Activated B cell treated with CpG ODN at 0.5 μM for 24 hours (primary cell): ENCODE data around the gene MACROD2. TPM values are rescaled to one million over a fixed set of nuclear protein-coding genes. Genes with fewer than 3 reads are reported as not detected.

Source experiments
- ATAC-seq: fragments of 200-7000 bp; cut with Tn5 transposase; one replicate; pipeline ENCODE4 v1.10.0; 2021; ENCODE audit warnings: low read depth, mild to moderate bottlenecking, moderate library complexity
- CTCF ChIA-PET: fragments of 350-600 bp; sonication (Branson Sonifier 250); formaldehyde crosslinking; loops from one replicate; lab custom pipeline; 2021; ENCODE audit warnings: antibody characterized with exemption; lab: Charles Lee
- POLR2A ChIA-PET: fragments of 350-600 bp; sonication (Branson Sonifier 250); formaldehyde crosslinking; loops from one replicate; lab custom pipeline; 2021; ENCODE audit warnings: antibody characterized with exemption; lab: Charles Lee
- DNase-seq: peaks from one replicate; pipeline ENCODE4 v3.0.0; 2022
- H3K27ac Mint-ChIP-seq: one replicate; pipeline ENCODE4 v1.8.0; 2020; ENCODE audit warnings: mixed read lengths
- H3K27me3 Mint-ChIP-seq: one replicate; pipeline ENCODE4 v1.8.0; 2021; ENCODE audit warnings: mixed read lengths
- H3K36me3 Mint-ChIP-seq: one replicate; pipeline ENCODE4 v1.8.0; 2021; ENCODE audit warnings: low read depth, mixed read lengths
- H3K4me1 Mint-ChIP-seq: one replicate; pipeline ENCODE4 v1.8.0; 2021; ENCODE audit warnings: mixed read lengths
- H3K4me3 Mint-ChIP-seq: one replicate; pipeline ENCODE4 v1.8.0; 2020; ENCODE audit warnings: mild to moderate bottlenecking, mixed read lengths
- H3K9me3 Mint-ChIP-seq: one replicate; pipeline ENCODE4 v1.8.0; 2020; ENCODE audit warnings: mixed read lengths
- intact Hi-C: fragments of 100-400 bp; cut with micrococcal nuclease; formaldehyde crosslinking; loops from one replicate; pipeline ENCODE4 v1.15.1; 2024
- total RNA-seq: library from RNA; stranded (reverse); gene quantifications from 2 replicates; pipeline ENCODE4 v1.2.3, GENCODE V29; 2022
- TF ChIP-seq, protein P1 (sequence below): fragments of 200-600 bp; IDR thresholded peaks from one replicate; pipeline ENCODE4 v1.8.0; 2022; ENCODE audit warnings: antibody characterized with exemption, mild to moderate bottlenecking

The MACROD2 gene
- total RNA-seq, 1 donor from 2014 or later, result 55.1 TPM

DNA sequence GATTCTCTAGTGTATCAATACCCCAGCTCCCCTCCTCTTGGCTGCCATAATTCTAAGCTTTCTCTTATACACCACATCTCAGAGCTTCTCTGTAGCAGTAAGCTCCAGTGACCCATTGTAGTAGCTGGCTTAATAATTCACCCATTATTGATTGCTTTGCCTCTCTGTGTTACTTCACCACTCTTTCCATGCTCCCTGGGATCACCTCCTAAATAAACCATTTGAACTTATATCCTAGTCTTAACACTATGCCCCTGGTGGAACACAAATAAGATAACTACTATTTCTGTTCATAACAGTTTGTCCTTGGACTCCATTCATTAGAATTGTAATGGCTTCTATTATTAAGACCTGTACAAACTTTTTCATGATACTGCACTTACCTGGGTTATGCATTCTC, 1819.0 kb downstream of the MACROD2 start:
- no peaks in the 10 kb centered on the region for H3K36me3 Mint-ChIP-seq
- no peak for DNase-seq
- no peak overlapping the region for H3K27ac Mint-ChIP-seq
- no peaks in the 10 kb centered on the region for H3K27me3 Mint-ChIP-seq
- POLR2A ChIA-PET, result no interaction called here
- TF ChIP-seq, protein P1, sequence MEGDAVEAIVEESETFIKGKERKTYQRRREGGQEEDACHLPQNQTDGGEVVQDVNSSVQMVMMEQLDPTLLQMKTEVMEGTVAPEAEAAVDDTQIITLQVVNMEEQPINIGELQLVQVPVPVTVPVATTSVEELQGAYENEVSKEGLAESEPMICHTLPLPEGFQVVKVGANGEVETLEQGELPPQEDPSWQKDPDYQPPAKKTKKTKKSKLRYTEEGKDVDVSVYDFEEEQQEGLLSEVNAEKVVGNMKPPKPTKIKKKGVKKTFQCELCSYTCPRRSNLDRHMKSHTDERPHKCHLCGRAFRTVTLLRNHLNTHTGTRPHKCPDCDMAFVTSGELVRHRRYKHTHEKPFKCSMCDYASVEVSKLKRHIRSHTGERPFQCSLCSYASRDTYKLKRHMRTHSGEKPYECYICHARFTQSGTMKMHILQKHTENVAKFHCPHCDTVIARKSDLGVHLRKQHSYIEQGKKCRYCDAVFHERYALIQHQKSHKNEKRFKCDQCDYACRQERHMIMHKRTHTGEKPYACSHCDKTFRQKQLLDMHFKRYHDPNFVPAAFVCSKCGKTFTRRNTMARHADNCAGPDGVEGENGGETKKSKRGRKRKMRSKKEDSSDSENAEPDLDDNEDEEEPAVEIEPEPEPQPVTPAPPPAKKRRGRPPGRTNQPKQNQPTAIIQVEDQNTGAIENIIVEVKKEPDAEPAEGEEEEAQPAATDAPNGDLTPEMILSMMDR, result no peak
- intact Hi-C loops, result no loop called here
- H3K9me3 Mint-ChIP-seq, result peaks cover 5% of the 10 kb centered on the region
- ATAC-seq, result no peak
- H3K4me3 Mint-ChIP-seq, result no peak overlapping the region
- CTCF ChIA-PET, result interaction anchor here (1.9 kb wide), 1 partner anchor 106 kb away, joined by 5 read pairs; no protein-coding TSS in a partner anchor
- peaks cover 11% of the 10 kb centered on the region for H3K4me1 Mint-ChIP-seq

GRCh38 chr20:15814911-15815310, 1819.6 kb downstream of the MACROD2 start:
- Mint-ChIP-seq H3K4me3 (no peak overlapping the region), H3K4me1 (peaks cover 9% of the 10 kb centered on the region), H3K27me3 (no peaks in the 10 kb centered on the region), H3K9me3 (peaks cover 5% of the 10 kb centered on the region), H3K36me3 (no peaks in the 10 kb centered on the region), H3K27ac (no peak overlapping the region)
- TF ChIP-seq, protein P1, result no peak
- ATAC-seq (no peak), DNase-seq (no peak)
- CTCF ChIA-PET, result no interaction called here
- POLR2A ChIA-PET, result no interaction called here
- intact Hi-C loops, result no loop called here

DNA sequence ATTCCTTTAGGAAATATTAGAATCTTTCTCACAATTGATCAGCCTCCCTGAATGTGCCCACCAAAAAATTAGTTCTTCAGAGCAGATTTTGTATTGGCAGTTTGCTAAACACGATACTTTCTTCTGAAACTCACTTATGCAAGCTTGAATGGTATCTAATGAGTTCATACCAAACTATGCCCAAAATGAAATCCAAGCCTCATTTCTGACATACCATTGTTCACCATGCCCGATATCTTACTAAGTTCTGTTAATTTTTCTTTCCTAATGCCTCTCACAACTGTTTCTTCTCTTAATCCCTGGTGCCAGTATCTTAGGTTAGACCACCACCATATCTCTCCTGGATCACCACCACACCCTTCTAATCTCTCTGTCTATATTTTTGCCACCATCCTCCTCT, 1822.0 kb downstream of the MACROD2 start:
- TF ChIP-seq, protein P1, result no peak
- Mint-ChIP-seq H3K27me3 (peaks cover 1% of the 10 kb centered on the region), H3K4me3 (no peak overlapping the region), H3K9me3 (peaks cover 5% of the 10 kb centered on the region), H3K36me3 (no peaks in the 10 kb centered on the region), H3K27ac (no peak overlapping the region), H3K4me1 (no peaks in the 10 kb centered on the region)
- ATAC-seq (no peak), DNase-seq (no peak)
- POLR2A ChIA-PET, result no interaction called here
- CTCF ChIA-PET, result no interaction called here
- intact Hi-C loops, result no loop called here

GRCh38 chr20:15818651-15819071, 1823.3 kb downstream of the MACROD2 start:
- ATAC-seq, result no peak
- no peaks in the 10 kb centered on the region for H3K36me3 Mint-ChIP-seq
- H3K4me3 Mint-ChIP-seq, result no peak overlapping the region
- CTCF ChIA-PET, result no interaction called here
- H3K27me3 Mint-ChIP-seq, result peaks cover 1% of the 10 kb centered on the region
- DNase-seq, result no peak
- intact Hi-C loops, result no loop called here
- H3K4me1 Mint-ChIP-seq, result no peaks in the 10 kb centered on the region
- H3K27ac Mint-ChIP-seq, result no peak overlapping the region
- POLR2A ChIA-PET, result no interaction called here
- TF ChIP-seq, protein P1, result no peak
- H3K9me3 Mint-ChIP-seq, result peaks cover 5% of the 10 kb centered on the region

DNA sequence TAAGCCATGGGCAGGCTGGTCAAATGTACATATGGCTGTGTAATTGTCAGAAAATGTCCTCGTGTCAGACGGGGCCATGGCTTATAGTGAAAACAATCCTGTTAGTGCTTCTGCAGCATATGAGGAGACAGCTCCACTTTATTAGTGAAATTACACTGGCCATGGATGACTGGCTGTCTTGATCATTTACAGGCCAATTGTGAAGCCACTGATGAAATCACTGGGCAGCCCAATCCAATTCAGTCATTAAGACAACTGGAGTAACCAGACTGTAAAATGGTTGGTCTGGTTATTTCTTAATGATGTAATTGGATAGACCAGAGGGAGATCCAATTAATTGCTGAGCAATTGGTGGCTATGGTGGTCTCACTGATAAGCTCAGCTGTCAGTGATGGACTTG, 1828.4 kb downstream of the MACROD2 start:
- DNase-seq, result no peak
- TF ChIP-seq, protein P1, result no peak
- Mint-ChIP-seq H3K4me3 (no peak overlapping the region), H3K27me3 (peaks cover 1% of the 10 kb centered on the region), H3K9me3 (no peaks in the 10 kb centered on the region), H3K36me3 (no peaks in the 10 kb centered on the region), H3K27ac (no peak overlapping the region), H3K4me1 (no peaks in the 10 kb centered on the region)
- intact Hi-C loops, result no loop called here
- no peak for ATAC-seq
- POLR2A ChIA-PET, result no interaction called here
- CTCF ChIA-PET, result no interaction called here
